HG02885 (cell line): ENCODE data around the gene CSRP1.
"Not testable (repeated sequence)": the region's sequence is repeated elsewhere in the genome, so short reads cannot be mapped to it uniquely, and the experiment has no call there.

ENCODE experiments used
- ATAC-seq: cut with Tn5 transposase; IDR thresholded peaks from one replicate; pipeline ENCODE4 v1.9.1; 2021; ENCODE audit warnings: mild to moderate bottlenecking; ENCODE audit not compliant: unreplicated experiment, poor library complexity

Gene CSRP1

GRCh38 chr1:201499795-201500669 is 6.9 kb downstream of the CSRP1 start:
- no peak for ATAC-seq

GRCh38 chr1:201499191-201499590 is 7.7 kb downstream of the CSRP1 start:
- ATAC-seq = no peak

- ATAC-seq = no peak
Measured at GRCh38 chr1:201498621-201499020, 8.3 kb downstream of the CSRP1 start.

GRCh38 chr1:201497935-201498509 is 8.9 kb downstream of the CSRP1 start:
- ATAC-seq = no peak

GRCh38 chr1:201496296-201496690 is 10.6 kb downstream of the CSRP1 start:
- no peak for ATAC-seq

- ATAC-seq = no peak
Measured at GRCh38 chr1:201495551-201496295, 11.2 kb downstream of the CSRP1 start.

GRCh38 chr1:201493757-201494617 is 12.9 kb downstream of the CSRP1 start:
- no peak for ATAC-seq

- not testable (repeated sequence) for ATAC-seq
Measured at GRCh38 chr1:201493026-201493656, 13.8 kb downstream of the CSRP1 start.

GRCh38 chr1:201491896-201492511 is 14.9 kb downstream of the CSRP1 start:
- no peak for ATAC-seq

GRCh38 chr1:201490708-201491131 is 16.2 kb downstream of the CSRP1 start:
- ATAC-seq = no peak

- ATAC-seq = no peak
Measured at GRCh38 chr1:201489643-201490261, 17.2 kb downstream of the CSRP1 start.

GRCh38 chr1:201488830-201489589 is 17.9 kb downstream of the CSRP1 start:
- no peak for ATAC-seq

- ATAC-seq = no peak
Measured at GRCh38 chr1:201487742-201488141, 19.2 kb downstream of the CSRP1 start.

GRCh38 chr1:201486187-201486586 is 20.7 kb downstream of the CSRP1 start:
- ATAC-seq = no peak

- no peak for ATAC-seq
Measured at GRCh38 chr1:201485184-201485774, 21.6 kb downstream of the CSRP1 start.

GRCh38 chr1:201483373-201483949 is 23.5 kb downstream of the CSRP1 start:
- no peak for ATAC-seq

- peak; percentile 43 for ATAC-seq
Measured at GRCh38 chr1:201482755-201483154, 24.2 kb downstream of the CSRP1 start.
